ENCODE data around the gene TUNAR.

- TF ChIP-seq CTCF (conservative IDR thresholded peaks at IDR 0.05; ENCODE audit: low read length) (no peak), EZH2phosphoT487 (IDR thresholded peaks at IDR 0.05; ENCODE audit: borderline replicate concordance, low read depth, low read length) (no peak)
Observed at GRCh38 chr14:95918466-95918865, 41.8 kb downstream of the TUNAR start.

Measured in OCI-LY7 (cell line).